Measurements from ENCODE around the gene MAST4. TPM values are rescaled to one million over a fixed set of nuclear protein-coding genes. Genes with fewer than 3 reads are reported as not detected.

The MAST4 gene
- total RNA-seq, 1 donor from 2014 or later = 10.5 TPM

DNA sequence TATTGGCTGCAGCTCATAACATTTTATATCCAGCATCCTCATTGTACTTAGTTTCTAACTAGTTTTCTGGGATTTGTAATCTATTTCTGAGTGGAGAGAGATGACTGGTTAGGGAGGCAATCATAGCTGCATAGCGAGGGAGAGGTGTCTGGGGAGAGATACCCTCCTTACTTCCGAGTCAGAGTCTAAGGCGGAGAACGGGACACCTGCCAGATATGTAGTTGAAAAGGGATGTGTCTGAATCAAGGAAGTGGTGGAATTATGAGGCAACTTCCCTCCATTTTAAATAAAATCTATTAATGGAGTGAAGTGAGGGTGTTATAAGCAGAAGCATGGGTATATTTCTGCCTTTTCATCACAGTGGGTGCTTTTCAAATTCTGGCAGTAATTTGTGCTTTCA, 126.5 kb downstream of the MAST4 start:
- TF ChIP-seq, protein P1, sequence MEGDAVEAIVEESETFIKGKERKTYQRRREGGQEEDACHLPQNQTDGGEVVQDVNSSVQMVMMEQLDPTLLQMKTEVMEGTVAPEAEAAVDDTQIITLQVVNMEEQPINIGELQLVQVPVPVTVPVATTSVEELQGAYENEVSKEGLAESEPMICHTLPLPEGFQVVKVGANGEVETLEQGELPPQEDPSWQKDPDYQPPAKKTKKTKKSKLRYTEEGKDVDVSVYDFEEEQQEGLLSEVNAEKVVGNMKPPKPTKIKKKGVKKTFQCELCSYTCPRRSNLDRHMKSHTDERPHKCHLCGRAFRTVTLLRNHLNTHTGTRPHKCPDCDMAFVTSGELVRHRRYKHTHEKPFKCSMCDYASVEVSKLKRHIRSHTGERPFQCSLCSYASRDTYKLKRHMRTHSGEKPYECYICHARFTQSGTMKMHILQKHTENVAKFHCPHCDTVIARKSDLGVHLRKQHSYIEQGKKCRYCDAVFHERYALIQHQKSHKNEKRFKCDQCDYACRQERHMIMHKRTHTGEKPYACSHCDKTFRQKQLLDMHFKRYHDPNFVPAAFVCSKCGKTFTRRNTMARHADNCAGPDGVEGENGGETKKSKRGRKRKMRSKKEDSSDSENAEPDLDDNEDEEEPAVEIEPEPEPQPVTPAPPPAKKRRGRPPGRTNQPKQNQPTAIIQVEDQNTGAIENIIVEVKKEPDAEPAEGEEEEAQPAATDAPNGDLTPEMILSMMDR (IDR thresholded peaks at IDR 0.05) = no peak
- Mint-ChIP-seq H3K4me1 (ENCODE audit: unreplicated experiment) (peaks cover 8% of the 10 kb centered on the region), H3K9me3 (ENCODE audit: unreplicated experiment) (no peaks in the 10 kb centered on the region), H3K27me3 (ENCODE audit: unreplicated experiment) (peaks cover 22% of the 10 kb centered on the region), H3K27ac (ENCODE audit: unreplicated experiment) (no peak overlapping the region), H3K4me3 (ENCODE audit: unreplicated experiment) (no peak overlapping the region), H3K36me3 (ENCODE audit: unreplicated experiment) (no peaks in the 10 kb centered on the region)
- no peak for DNase-seq (ENCODE audit: extremely low spot score, unreplicated experiment)

DNA sequence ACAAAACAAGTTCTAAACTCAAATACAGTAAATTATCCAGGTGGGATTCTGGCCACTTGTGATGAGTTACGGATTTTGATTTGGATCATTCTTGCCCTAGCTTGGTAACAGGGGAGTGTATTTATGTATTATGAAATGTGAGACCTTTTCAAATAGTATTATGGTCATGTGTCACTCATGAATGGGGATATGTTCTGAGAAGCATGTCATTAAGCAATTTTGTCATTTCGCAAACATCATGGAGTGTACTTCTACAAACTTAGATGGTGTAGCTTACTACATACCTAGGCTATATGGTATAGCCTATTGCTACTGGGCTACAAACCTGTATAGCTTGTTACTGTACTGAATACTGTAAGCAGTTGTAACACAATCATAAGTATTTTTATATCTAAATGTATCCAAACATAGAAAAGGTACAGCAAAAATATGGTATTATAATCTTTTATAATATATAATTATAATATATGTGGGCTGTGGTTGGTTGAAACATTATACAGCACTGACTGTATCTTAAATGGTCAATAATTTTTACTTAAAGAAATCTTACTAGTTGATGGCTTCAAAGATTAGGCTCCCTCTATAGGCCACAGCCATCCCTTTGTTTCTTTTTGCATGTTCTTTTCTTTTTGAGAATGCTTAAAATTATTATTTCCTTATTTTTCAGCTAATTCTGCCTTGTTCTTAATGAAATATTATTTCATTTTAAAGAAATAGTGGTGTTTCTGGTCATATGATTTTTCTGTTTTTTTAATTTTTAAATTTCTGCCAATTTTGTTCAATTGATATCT, 128.4 kb downstream of the MAST4 start:
- Mint-ChIP-seq H3K36me3 (ENCODE audit: unreplicated experiment) (no peaks in the 10 kb centered on the region), H3K9me3 (ENCODE audit: unreplicated experiment) (no peaks in the 10 kb centered on the region), H3K27ac (ENCODE audit: unreplicated experiment) (no peak overlapping the region), H3K4me3 (ENCODE audit: unreplicated experiment) (no peak overlapping the region), H3K27me3 (ENCODE audit: unreplicated experiment) (peaks cover 28% of the 10 kb centered on the region), H3K4me1 (ENCODE audit: unreplicated experiment) (no peaks in the 10 kb centered on the region)
- TF ChIP-seq, protein P1 (IDR thresholded peaks at IDR 0.05) = peak; percentile 45
- DNase-seq (ENCODE audit: extremely low spot score, unreplicated experiment) = no peak

DNA sequence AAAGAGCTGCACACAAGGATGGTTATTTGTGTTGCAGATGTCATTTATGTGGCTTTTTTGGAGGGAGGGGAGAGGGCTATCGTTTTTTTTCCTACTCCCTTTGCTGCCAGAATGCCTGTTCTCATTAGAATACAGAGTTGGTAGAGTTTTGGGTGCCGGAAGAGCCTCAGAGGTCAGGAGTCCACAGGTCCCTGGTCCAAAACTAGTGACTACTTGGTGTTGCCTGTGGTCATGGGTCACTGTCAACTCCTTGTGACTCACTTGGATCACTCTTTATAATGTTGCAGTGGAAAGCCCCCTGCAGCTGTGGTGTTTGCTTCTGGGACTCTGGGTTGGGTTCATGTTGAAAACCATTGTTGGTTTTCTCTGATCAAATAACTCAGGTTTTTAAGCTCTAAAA, 131.4 kb downstream of the MAST4 start:
- DNase-seq (ENCODE audit: extremely low spot score, unreplicated experiment) = no peak
- no peaks in the 10 kb centered on the region for H3K4me1 Mint-ChIP-seq (ENCODE audit: unreplicated experiment)
- H3K27me3 Mint-ChIP-seq (ENCODE audit: unreplicated experiment) = peaks cover 20% of the 10 kb centered on the region
- H3K4me3 Mint-ChIP-seq (ENCODE audit: unreplicated experiment) = no peak overlapping the region
- H3K9me3 Mint-ChIP-seq (ENCODE audit: unreplicated experiment) = no peaks in the 10 kb centered on the region
- H3K27ac Mint-ChIP-seq (ENCODE audit: unreplicated experiment) = no peak overlapping the region
- TF ChIP-seq, protein P1 (IDR thresholded peaks at IDR 0.05) = no peak
- H3K36me3 Mint-ChIP-seq (ENCODE audit: unreplicated experiment) = no peaks in the 10 kb centered on the region

DNA sequence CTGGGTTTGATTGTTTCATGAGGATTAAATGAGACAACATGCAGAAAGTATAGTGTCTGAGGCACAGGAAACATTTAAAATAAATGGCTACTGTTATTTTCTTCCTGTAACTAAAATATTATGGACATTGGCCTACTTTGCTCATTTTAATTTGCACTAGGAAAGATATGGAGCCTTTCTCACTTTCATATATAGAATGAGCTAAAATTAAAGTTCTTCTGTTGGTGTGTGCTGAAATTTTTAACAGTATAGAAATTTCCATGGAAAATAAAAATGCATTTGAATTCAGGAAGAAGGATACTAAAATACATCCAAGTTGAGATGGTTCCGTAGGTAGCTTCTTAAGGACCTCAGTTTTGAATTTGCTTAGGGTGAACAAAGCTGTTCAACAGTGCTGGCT, 131.9 kb downstream of the MAST4 start:
- Mint-ChIP-seq H3K4me1 (ENCODE audit: unreplicated experiment) (no peaks in the 10 kb centered on the region), H3K27me3 (ENCODE audit: unreplicated experiment) (peaks cover 22% of the 10 kb centered on the region), H3K27ac (ENCODE audit: unreplicated experiment) (no peak overlapping the region), H3K9me3 (ENCODE audit: unreplicated experiment) (no peaks in the 10 kb centered on the region), H3K36me3 (ENCODE audit: unreplicated experiment) (no peaks in the 10 kb centered on the region), H3K4me3 (ENCODE audit: unreplicated experiment) (no peak overlapping the region)
- no peak for DNase-seq (ENCODE audit: extremely low spot score, unreplicated experiment)
- TF ChIP-seq, protein P1 (IDR thresholded peaks at IDR 0.05) = no peak

DNA sequence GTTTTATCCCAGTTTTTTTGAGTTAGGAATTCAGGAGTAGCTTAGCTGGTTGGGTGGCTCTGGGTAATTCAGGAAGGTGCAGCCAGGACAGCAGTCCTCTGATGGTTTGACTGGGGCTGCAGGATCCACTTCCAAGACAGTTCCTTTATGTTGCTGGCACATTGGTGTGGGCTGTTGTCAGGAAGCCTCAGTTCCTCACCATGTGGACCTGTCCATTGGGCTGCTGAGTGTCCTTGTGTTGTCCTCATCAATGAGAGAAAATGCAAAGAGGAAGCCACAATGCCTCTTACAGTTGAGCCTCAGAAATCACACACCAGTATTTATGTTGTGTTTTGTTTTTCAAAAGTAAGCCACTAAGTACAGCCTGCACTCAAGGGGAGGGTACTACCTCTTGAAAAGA, 140.9 kb downstream of the MAST4 start:
- no peak overlapping the region for H3K27ac Mint-ChIP-seq (ENCODE audit: unreplicated experiment)
- TF ChIP-seq, protein P1 (IDR thresholded peaks at IDR 0.05) = no peak
- H3K4me1 Mint-ChIP-seq (ENCODE audit: unreplicated experiment) = peaks cover 10% of the 10 kb centered on the region
- DNase-seq (ENCODE audit: extremely low spot score, unreplicated experiment) = no peak
- H3K27me3 Mint-ChIP-seq (ENCODE audit: unreplicated experiment) = peaks cover 15% of the 10 kb centered on the region
- H3K36me3 Mint-ChIP-seq (ENCODE audit: unreplicated experiment) = no peaks in the 10 kb centered on the region
- H3K9me3 Mint-ChIP-seq (ENCODE audit: unreplicated experiment) = no peaks in the 10 kb centered on the region
- H3K4me3 Mint-ChIP-seq (ENCODE audit: unreplicated experiment) = no peak overlapping the region

Measured in osteocyte (in vitro differentiated cells).